ENCODE measurements around the gene CLN5.
"Not testable (repeated sequence)": the region's sequence is repeated elsewhere in the genome, so short reads cannot be mapped to it uniquely, and the experiment has no call there.

The CLN5 gene

GRCh38 chr13:76991796-76992547 is at the start of gene CLN5:
CLN5 (plus strand) TSS chr13:76992081; CDS start chr13:76992099, 18 bp downstream.
- peak; percentile 91 for DNase-seq (ENCODE audit: low read depth)

GRCh38 chr13:76942363-76942762 is 49.5 kb upstream of the CLN5 start:
- no peak for DNase-seq (ENCODE audit: low read depth)

GRCh38 chr13:76943646-76944045 is 48.2 kb upstream of the CLN5 start:
- no peak for DNase-seq (ENCODE audit: low read depth)

DNA sequence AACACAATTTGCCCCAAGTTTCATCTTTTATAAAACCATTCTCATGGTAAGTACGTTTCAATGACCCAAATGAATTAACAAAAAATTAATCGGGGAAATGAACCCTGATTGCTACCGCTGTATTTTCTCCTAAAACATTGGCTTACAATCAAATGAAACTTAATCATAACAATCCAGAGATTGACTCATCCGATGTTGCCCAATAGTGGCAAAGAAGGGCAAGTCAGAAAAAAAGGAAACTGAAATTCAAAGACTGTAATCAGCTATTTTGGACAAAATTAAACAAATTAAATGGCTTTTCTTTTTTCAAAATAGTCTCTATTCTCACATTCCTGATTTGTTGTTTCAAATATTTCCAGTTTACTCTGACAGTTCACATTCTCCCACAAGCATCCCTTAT is 47.4 kb upstream of the CLN5 start:
- no peak for DNase-seq (ENCODE audit: low read depth)

DNA sequence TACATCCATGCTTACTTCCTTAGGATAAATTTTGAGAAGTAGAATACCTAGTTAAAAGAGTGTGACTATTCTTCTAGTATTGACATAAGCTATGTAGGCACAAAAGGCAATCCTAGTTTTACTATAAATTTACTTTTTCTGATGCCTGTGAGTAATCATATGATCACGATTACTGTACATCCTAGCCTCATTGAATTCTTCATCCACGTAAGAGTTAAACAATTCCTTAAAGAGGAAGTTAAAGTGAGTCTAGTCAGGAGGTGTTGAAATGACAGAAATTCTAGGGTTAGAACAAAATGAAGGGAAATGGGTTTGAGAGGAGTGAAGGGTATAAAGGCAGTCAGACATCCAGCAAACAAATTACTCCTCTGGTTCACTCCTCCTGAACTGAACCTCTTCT is 43.7 kb upstream of the CLN5 start, which contains the start of gene ACOD1:
TSS of gene ACOD1 (plus strand) at position 363 of the 400 bp plus-strand sequence. CDS start 48 bp downstream, outside the sequence.
- no peak for DNase-seq (ENCODE audit: low read depth)

GRCh38 chr13:76950101-76950500 is 41.8 kb upstream of the CLN5 start:
- no peak for DNase-seq (ENCODE audit: low read depth)

DNA sequence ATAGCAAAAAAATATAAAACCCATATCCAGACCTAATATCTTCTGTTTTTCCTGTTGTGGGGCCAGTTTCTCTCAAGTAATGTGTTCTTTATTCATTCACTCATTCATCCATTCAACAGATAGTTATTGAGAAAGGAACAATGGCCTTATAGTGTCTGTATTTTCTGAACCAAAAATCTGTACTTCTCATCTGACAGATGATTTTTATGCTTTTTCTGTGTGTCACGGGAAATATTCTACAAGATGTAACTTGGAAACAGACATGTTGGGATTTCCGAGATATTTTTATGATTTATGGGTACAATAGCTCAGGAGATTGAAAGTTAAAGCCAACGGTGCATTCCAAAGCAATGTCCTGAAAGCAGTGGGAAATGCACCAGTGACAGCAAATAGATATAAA is 37.9 kb upstream of the CLN5 start:
- DNase-seq (ENCODE audit: low read depth) = no peak

- DNase-seq (ENCODE audit: low read depth) = no peak
Measured at GRCh38 chr13:76954538-76954937, 37.3 kb upstream of the CLN5 start.

GRCh38 chr13:76955193-76955592 is 36.7 kb upstream of the CLN5 start:
- DNase-seq (ENCODE audit: low read depth) = no peak

DNA sequence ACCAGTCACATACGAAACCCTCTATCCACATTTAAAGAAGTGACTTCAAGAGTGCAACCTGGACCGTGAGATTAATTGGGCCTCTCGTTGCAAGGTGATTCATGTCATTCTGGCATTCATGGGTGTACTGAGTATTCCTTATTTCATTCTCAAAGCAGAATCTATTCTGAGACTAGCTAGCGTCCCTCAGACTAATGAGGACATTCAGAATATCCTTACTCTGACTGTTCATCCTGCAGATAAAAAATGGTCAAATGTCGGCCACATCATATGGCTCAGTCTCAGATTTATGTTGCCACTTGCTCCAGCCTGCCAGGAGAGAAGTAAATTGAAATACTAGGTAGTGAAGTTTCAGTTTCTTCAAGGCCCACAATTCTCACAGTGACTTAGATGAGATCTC is 36.2 kb upstream of the CLN5 start:
- no peak for DNase-seq (ENCODE audit: low read depth)

DNA sequence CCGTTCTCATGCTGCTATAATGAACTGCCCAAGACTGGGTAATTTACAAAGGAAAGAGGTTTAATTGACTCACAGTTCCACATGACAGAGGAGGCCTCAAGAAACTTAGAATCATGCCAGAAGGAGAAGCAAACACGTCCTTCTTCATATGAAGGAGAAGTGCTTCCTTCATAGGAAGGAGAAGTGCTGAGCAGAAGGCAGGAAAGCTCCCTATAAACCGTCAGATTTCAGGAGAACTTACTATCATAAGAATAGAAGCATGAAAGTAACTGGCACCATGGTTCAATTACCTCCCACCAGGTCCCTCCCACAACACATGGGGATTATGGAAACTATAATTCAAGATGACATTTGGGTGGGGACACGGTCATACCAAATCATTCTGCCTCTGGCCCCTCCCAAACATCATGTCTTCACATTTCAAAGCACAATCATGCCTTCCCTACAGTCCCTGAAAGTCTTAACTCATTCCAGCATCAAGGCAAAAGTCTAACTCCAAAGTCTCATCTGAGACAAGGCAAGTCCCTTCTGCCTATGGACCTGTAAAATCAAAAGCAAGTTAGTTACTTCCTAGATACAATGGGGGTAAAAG is 32.9 kb upstream of the CLN5 start:
- no peak for DNase-seq (ENCODE audit: low read depth)

DNA sequence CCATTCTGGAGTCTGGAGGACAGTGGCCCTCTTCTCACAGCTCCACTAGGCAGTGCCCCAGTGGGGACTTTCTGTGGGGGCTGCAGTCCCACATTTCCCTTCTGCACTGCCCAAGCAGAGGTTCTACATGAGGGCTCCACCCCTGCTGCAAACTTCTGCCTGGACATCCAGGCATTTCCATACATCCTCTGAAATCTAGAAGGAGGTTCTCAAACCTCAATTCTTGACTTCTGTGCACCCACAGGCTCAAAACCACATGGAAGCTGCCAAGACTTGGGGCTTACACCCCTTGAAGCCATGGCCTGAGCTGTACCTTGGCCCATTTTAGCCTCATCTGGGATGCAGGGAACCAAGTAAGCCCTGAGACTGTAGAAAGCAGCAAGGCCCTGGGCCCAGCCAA is 32.1 kb upstream of the CLN5 start:
- DNase-seq (ENCODE audit: low read depth) = not testable (repeated sequence)

- DNase-seq (ENCODE audit: low read depth) = no peak
Measured at GRCh38 chr13:76965759-76966421, 26.0 kb upstream of the CLN5 start.

DNA sequence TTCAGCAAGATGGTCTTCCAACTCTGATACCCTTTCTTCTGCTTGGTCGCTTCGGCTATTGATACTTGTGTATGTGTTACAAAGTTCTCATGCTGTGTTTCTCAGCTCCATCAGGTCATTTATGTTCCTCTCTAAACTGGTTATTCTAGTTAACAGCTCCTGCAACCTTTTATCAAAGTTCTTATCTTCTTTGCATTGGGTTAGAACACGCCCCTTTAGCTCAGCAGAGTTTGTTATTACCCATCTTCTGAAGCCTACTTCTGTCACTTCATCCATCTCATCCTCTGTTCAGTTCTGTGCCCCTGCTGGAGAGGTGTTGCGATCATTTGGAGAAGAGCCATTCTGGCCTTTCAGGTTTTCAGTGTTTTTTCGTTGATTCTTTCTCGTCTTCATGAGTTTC is 24.9 kb upstream of the CLN5 start:
- no peak for DNase-seq (ENCODE audit: low read depth)

GRCh38 chr13:76968041-76968440 is 23.8 kb upstream of the CLN5 start:
- DNase-seq (ENCODE audit: low read depth) = no peak

- DNase-seq (ENCODE audit: low read depth) = no peak
Measured at GRCh38 chr13:76969488-76970365, 22.2 kb upstream of the CLN5 start.

DNA sequence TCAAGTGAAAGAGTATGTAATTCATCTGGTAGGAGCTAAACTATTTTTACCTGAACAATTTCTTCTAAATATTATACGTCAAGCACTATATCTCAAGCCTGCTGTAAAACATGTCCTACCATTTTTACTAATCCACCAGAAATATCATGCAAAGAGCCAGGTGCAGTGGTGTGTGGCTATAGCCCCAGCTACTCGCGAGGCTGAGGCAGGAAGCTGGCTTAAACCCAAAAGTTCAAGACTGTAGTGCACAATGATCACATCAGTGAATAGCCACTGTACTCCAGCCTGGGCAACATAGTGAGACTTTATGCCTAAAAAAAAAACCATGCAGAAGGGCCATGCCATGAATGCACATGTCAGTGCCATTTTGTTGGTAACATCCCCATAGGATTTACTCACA is 20.7 kb upstream of the CLN5 start:
- DNase-seq (ENCODE audit: low read depth) = no peak

DNA sequence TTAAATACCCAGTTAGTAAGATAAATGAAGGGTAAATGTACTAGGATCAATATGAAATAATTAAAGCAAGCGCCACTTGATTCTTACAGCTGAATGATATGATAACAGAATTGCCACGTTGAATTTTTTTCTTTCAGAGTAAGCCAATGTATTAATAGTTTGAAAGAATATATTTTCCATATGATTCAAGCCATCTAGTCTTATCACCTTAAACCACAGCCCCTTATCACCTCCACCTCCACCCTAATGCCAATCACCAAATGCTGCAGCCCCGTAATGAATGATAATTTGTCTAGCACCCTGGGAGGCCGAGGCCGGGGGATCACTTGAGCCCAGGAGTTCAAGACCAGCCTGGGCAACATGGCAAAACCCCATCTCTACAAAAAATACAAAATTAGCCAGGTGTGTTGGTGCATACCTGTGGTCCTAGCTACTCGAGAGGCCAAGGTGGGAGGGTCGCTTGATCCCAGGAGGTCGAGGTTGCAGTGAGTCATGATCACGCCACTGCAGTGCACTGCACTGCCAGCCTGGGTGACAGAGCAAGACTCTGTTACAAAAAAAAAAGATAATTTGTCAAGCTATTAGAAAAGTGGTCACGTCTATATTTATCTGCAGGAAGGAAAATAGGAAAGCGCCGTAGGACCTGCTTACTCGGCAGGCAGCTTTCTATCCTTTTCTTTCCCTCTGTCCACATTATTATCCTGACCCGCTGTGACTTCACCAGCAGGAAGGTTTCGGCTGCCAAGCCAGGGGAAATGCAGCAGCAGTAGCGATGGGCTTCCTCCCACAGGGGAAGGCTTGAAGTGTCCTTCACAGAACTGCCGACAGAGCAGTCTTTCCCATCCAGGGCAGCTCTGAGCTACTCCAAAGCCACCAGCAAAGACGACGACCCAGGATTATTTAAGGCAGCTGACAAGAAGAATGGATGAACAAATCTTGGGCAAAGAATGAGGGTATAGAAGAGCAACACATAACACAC is 19.7 kb upstream of the CLN5 start:
- no peak for DNase-seq (ENCODE audit: low read depth)

GRCh38 chr13:76973920-76974617 is 17.8 kb upstream of the CLN5 start:
- no peak for DNase-seq (ENCODE audit: low read depth)

DNA sequence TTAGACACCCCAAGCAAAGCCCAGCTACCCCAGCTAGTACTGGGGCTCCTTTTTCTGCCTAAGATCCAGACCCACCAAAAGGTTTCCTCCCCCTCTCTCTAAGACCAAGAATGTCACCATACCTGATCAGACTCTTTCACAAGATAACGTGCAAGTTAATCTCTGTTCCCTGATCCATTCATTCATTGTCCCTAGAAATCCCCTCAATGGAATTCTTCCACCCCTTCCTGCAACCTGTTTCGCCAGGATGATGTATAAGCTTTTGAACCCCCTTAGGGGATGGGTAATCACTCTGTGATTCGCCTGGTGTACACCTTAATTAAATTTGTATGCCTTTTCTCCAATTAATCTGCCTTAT is 17.3 kb upstream of the CLN5 start:
- no peak for DNase-seq (ENCODE audit: low read depth)

- DNase-seq (ENCODE audit: low read depth) = no peak
Measured at GRCh38 chr13:76975863-76976262, 16.0 kb upstream of the CLN5 start.

All from stimulated activated CD4-positive, alpha-beta T cell treated with anti-CD3 and anti-CD28 coated beads, Interleukin-2, amount 100 ng/mL, for 4 hours (primary cell).